Small intestine (tissue), 7 donors: ENCODE measurements around the gene TMPRSS3. TPM values are rescaled to one million over a fixed set of nuclear protein-coding genes. Genes with fewer than 3 reads are reported as not detected.

Experiments used
- DNase-seq, 2 donors: peaks; one replicate each; pipeline versions ENCODE4 v3.0.0 to v3.0.0-alpha.2; 2013
- FAIRE-seq: peaks from 2 replicates; lab custom pipeline; 2012; peaks lifted over from hg19 to GRCh38; lab: Jason Lieb, UNC
- H3K27ac ChIP-seq, 3 donors: one replicate each; pipeline ENCODE4 v1.5.1; 2013; ENCODE audit warnings: low read length in 2 of 3, mild to moderate bottlenecking in 2 of 3, control low read depth in 1 of 3, inconsistent platforms in 1 of 3, low read depth in 1 of 3, moderate library complexity in 1 of 3
- H3K27me3 ChIP-seq, 3 donors: one replicate each; pipeline ENCODE4 v1.6.1; 2013; ENCODE audit warnings: low read length in 3 of 3, inconsistent platforms in 1 of 3; ENCODE audit not compliant: control insufficient read depth in 3 of 3, insufficient read depth in 3 of 3
- H3K36me3 ChIP-seq, 3 donors: one replicate each; pipeline ENCODE4 v1.6.1; 2013; ENCODE audit warnings: low read length in 3 of 3, inconsistent platforms in 1 of 3, low read depth in 1 of 3, mild to moderate bottlenecking in 1 of 3, moderate library complexity in 1 of 3; ENCODE audit not compliant: control insufficient read depth in 3 of 3, insufficient read depth in 2 of 3
- H3K4me1 ChIP-seq, 3 donors: one replicate each; pipeline ENCODE4 v1.6.1; 2013; ENCODE audit warnings: low read length in 2 of 3, inconsistent platforms in 1 of 3, low read depth in 1 of 3, mild to moderate bottlenecking in 1 of 3, moderate library complexity in 1 of 3; ENCODE audit not compliant: control insufficient read depth in 3 of 3, insufficient read depth in 2 of 3
- H3K4me3 ChIP-seq, 3 donors: one replicate each; pipeline ENCODE4 v1.5.1; 2013; ENCODE audit warnings: low read length in 3 of 3, control low read depth in 1 of 3, inconsistent platforms in 1 of 3, low read depth in 1 of 3, mild to moderate bottlenecking in 1 of 3, moderate library complexity in 1 of 3
- H3K9me3 ChIP-seq, 2 donors: one replicate each; pipeline ENCODE4 v1.6.1; 2013; ENCODE audit warnings: low read depth in 1 of 2, low read length in 1 of 2; ENCODE audit not compliant: control insufficient read depth in 2 of 2, insufficient read depth in 1 of 2
- WGBS, 3 donors: extraction: QIAGEN DNeasy Blood & Tissue Kit; methylation state at CpG; one replicate each; pipeline ENCODE4 v1.1.7; 2013; 5-methylcytosine and 5-hydroxymethylcytosine counted together
- polyA plus RNA-seq, 4 donors: library from polyadenylated mRNA; stranded (reverse) in 3 of 4; unstranded in 1 of 4; fragments of 200-250 nt in 3 of 4; fragments of 120-200 nt in 1 of 4; gene quantifications; one replicate each; pipeline versions ENCODE4 v1.2.1 to v1.2.3, GENCODE V29; 2013
- donor health status: healthy with polysubstance abuse.
- donor health status: control.
- donor health status: control.
- donor health status: Bipolar disorder and iron deficiency.
- donor health status: healthy.

Gene TMPRSS3
- polyA plus RNA-seq, 4 donors = 1.1 to 9.2 (median 2.6) TPM

- Histone ChIP-seq H3K36me3 (no peaks in the 10 kb centered on the region), H3K9me3 (peaks cover 0 to 4% of the 10 kb centered on the region in 2 donors), H3K4me3 (no peak overlapping the region), H3K27ac (no peak overlapping the region), H3K4me1 (peaks cover 2 to 13% (median 2%) of the 10 kb centered on the region in 3 donors), H3K27me3 (no peaks in the 10 kb centered on the region)
- WGBS, 3 donors = 72 to 85% (median 78%) methylated on average over 6 of the region's 6 CpGs
- peak in 1 of 2 donors; percentile 41 for DNase-seq
- FAIRE-seq = no peak
Observed at GRCh38 chr21:42417533-42417932, 21.7 kb upstream of the TMPRSS3 start.

GRCh38 chr21:42414928-42415769 is 19.3 kb upstream of the TMPRSS3 start:
- peaks cover 0 to 7% (median 0%) of the 10 kb centered on the region in 3 donors for H3K4me1 ChIP-seq
- no peaks in the 10 kb centered on the region for H3K27me3 ChIP-seq
- H3K27ac ChIP-seq = peak overlapping the region in 1 of 3 donors; percentile 32
- FAIRE-seq = no peak
- no peaks in the 10 kb centered on the region for H3K9me3 ChIP-seq
- H3K4me3 ChIP-seq = no peak overlapping the region
- 52 to 63% (median 59%) methylated on average over 27 of the region's 27 CpGs for WGBS, 3 donors
- peak in 1 of 2 donors; percentile 52 for DNase-seq
- no peaks in the 10 kb centered on the region for H3K36me3 ChIP-seq

GRCh38 chr21:42414553-42414927 is 18.7 kb upstream of the TMPRSS3 start:
- H3K9me3 ChIP-seq = no peaks in the 10 kb centered on the region
- H3K4me1 ChIP-seq = peaks cover 0 to 7% (median 0%) of the 10 kb centered on the region in 3 donors
- H3K4me3 ChIP-seq = no peak overlapping the region
- no peaks in the 10 kb centered on the region for H3K36me3 ChIP-seq
- 81 to 91% (median 90%) methylated on average over 8 of the region's 8 CpGs for WGBS, 3 donors
- DNase-seq = no peak
- peak overlapping the region in 1 of 3 donors; percentile 32 for H3K27ac ChIP-seq
- FAIRE-seq = no peak
- H3K27me3 ChIP-seq = no peaks in the 10 kb centered on the region

GRCh38 chr21:42414066-42414465 is 18.2 kb upstream of the TMPRSS3 start:
- no peaks in the 10 kb centered on the region for H3K9me3 ChIP-seq

GRCh38 chr21:42413500-42413899 is 17.6 kb upstream of the TMPRSS3 start:
- DNase-seq (no peak), FAIRE-seq (no peak)
- 84 to 87% (median 85%) methylated on average over 4 of the region's 4 CpGs for WGBS, 3 donors
- Histone ChIP-seq H3K27me3 (no peaks in the 10 kb centered on the region), H3K27ac (no peak overlapping the region), H3K4me1 (peaks cover 0 to 5% (median 0%) of the 10 kb centered on the region in 3 donors), H3K9me3 (no peaks in the 10 kb centered on the region), H3K36me3 (no peaks in the 10 kb centered on the region), H3K4me3 (no peak overlapping the region)

More at GRCh38 chr21:42414066-42414465, 18.2 kb upstream of the TMPRSS3 start:
- DNase-seq (no peak), FAIRE-seq (no peak)
- Histone ChIP-seq H3K27me3 (no peaks in the 10 kb centered on the region), H3K4me1 (peaks cover 0 to 7% (median 0%) of the 10 kb centered on the region in 3 donors), H3K27ac (no peak overlapping the region), H3K36me3 (no peaks in the 10 kb centered on the region), H3K4me3 (no peak overlapping the region)
- 83 to 93% (median 89%) methylated on average over 8 of the region's 8 CpGs for WGBS, 3 donors

- peaks cover 0 to 1% (median 0%) of the 10 kb centered on the region in 3 donors for H3K4me1 ChIP-seq
- H3K9me3 ChIP-seq = no peaks in the 10 kb centered on the region
- WGBS, 3 donors = 88 to 94% (median 92%) methylated on average over 14 of the region's 14 CpGs
- no peak overlapping the region for H3K27ac ChIP-seq
- no peaks in the 10 kb centered on the region for H3K27me3 ChIP-seq
- no peak for DNase-seq
- no peak for FAIRE-seq
- no peaks in the 10 kb centered on the region for H3K36me3 ChIP-seq
- H3K4me3 ChIP-seq = no peak overlapping the region
Observed at GRCh38 chr21:42413093-42413492, 17.2 kb upstream of the TMPRSS3 start.

GRCh38 chr21:42412636-42412933 is 16.7 kb upstream of the TMPRSS3 start:
- DNase-seq (no peak), FAIRE-seq (no peak)
- Histone ChIP-seq H3K4me3 (no peak overlapping the region), H3K36me3 (no peaks in the 10 kb centered on the region), H3K27me3 (no peaks in the 10 kb centered on the region), H3K4me1 (no peaks in the 10 kb centered on the region), H3K27ac (no peak overlapping the region), H3K9me3 (no peaks in the 10 kb centered on the region)
- WGBS, 3 donors = 73 to 85% (median 74%) methylated on average over 5 of the region's 5 CpGs

- FAIRE-seq = no peak
- Histone ChIP-seq H3K27ac (no peak overlapping the region), H3K4me3 (no peak overlapping the region), H3K9me3 (no peaks in the 10 kb centered on the region), H3K27me3 (no peaks in the 10 kb centered on the region), H3K36me3 (no peaks in the 10 kb centered on the region), H3K4me1 (peaks cover 0 to 1% (median 0%) of the 10 kb centered on the region in 3 donors)
- no peak for DNase-seq
- WGBS, 3 donors = 72 to 74% (median 74%) methylated on average over 21 of the region's 21 CpGs
Observed at GRCh38 chr21:42411891-42412635, 16.2 kb upstream of the TMPRSS3 start.
